Measurements from ENCODE around the gene NCK1. TPM values are rescaled to one million over a fixed set of nuclear protein-coding genes. Genes with fewer than 3 reads are reported as not detected.

The NCK1 gene
- total RNA-seq, 4 donors from 2014 or later: 11.9 to 48.7 (median 33.5) TPM

DNA sequence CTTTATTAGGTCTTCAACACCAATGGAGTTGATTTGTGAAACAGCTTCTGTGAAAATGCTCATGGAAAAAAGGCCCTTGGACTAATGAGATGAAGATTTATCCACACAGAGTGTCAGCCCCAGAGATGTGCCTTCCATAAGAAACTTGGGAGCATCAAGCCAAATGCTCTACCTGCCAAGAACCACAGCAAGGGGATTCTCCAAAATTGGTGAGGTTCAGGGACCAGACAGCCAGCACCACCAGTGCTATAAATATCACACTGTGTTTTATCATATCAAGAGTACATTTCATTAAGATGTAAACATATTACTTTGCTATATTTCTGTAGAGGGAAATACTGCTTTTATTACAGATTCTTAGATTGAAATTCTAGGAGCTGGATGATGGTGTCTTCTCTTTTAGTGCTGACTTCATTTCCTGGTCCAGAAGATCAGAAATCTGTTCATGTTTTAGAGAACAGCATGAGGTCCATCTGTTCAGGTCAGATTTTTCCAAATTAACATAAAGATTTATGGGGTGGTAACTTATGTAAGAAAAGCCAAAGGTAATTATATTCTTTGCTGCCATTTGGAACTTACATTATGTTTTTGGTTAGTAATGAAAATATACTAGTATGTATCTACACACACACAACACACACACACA is 25.4 kb upstream of the NCK1 start:
- no peak for DNase-seq
- Histone ChIP-seq H3K9me3 (no peaks in the 10 kb centered on the region), H3K27ac (no peak overlapping the region), H3K4me3 (no peak overlapping the region), H3K4me1 (peaks cover 0 to 7% (median 0%) of the 10 kb centered on the region in 4 donors), H3K36me3 (no peaks in the 10 kb centered on the region), H3K27me3 (no peaks in the 10 kb centered on the region)
- TF ChIP-seq POLR2A (IDR thresholded peaks at IDR 0.05): no peak
- TF ChIP-seq, protein P1, sequence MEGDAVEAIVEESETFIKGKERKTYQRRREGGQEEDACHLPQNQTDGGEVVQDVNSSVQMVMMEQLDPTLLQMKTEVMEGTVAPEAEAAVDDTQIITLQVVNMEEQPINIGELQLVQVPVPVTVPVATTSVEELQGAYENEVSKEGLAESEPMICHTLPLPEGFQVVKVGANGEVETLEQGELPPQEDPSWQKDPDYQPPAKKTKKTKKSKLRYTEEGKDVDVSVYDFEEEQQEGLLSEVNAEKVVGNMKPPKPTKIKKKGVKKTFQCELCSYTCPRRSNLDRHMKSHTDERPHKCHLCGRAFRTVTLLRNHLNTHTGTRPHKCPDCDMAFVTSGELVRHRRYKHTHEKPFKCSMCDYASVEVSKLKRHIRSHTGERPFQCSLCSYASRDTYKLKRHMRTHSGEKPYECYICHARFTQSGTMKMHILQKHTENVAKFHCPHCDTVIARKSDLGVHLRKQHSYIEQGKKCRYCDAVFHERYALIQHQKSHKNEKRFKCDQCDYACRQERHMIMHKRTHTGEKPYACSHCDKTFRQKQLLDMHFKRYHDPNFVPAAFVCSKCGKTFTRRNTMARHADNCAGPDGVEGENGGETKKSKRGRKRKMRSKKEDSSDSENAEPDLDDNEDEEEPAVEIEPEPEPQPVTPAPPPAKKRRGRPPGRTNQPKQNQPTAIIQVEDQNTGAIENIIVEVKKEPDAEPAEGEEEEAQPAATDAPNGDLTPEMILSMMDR (IDR thresholded peaks at IDR 0.05): no peak

DNA sequence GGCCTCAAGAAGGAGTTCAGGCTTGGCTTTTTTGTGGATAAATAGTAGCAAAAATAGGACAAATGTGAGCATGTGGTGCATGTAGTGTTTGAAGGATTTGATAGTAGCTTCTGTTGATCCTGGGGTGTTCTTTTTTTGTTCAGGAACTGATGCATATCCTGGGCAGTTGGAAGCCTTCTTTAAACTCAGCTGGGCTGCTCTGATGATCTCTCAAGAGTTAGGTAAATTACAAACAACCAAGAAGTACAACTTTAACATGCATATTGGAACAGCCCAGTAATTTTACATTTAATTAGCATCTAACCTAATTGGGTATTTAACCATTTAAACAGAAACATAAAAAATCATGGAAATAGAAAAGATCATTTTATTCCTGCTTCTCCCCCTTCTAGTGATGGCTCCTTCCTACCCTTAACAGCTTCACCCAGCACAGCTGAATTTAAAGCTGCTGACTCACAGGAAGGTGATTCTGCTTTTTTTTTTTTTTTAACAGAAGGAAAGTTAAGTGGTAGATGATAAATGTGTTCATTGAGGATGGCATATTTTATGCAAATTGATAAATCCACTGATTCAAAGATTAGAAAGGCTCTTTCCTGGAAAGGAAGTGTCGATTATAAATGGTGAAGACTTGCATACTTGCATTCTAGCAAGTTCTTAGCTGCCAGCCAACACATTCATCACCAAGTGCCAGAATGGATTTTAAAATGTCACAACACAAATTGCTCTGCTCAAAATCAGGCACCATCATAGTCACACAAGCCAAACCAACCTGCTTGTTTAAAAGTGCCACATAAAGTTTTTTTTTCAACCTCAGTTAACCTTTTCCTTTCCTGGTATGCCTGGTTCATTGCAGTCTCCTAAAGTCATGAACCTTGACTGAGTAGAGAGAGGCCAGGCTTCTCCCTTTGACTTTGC is 23.1 kb upstream of the NCK1 start:
- Histone ChIP-seq H3K27me3 (no peaks in the 10 kb centered on the region), H3K9me3 (no peaks in the 10 kb centered on the region), H3K4me3 (no peak overlapping the region), H3K4me1 (peaks cover 0 to 7% (median 0%) of the 10 kb centered on the region in 4 donors), H3K36me3 (peaks cover 0 to 5% (median 0%) of the 10 kb centered on the region in 3 donors), H3K27ac (no peak overlapping the region)
- DNase-seq: no peak
- TF ChIP-seq, protein P1 (IDR thresholded peaks at IDR 0.05): no peak
- no peak for TF ChIP-seq POLR2A (IDR thresholded peaks at IDR 0.05)

DNA sequence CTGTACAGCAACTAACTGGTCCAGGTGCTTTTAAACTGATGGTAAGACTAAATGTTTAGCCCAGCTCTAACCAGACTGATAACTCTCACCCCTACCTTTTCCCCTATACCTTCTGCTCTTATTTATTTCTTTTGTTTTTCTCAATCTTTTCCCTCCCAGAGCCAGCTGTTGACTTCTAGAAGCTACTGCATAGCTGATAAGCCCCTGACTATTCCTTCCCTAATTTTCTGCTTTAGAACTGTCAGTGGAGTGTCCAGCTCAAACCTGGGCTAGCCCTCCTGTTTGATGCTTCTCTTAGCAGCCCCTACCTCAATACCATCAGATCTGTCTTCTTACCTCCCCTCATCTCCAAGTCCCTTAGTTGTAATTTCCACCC is 22.5 kb upstream of the NCK1 start:
- Histone ChIP-seq H3K27ac (no peak overlapping the region), H3K4me1 (peaks cover 0 to 7% (median 0%) of the 10 kb centered on the region in 4 donors), H3K4me3 (no peak overlapping the region), H3K9me3 (no peaks in the 10 kb centered on the region), H3K36me3 (peaks cover 0 to 5% (median 0%) of the 10 kb centered on the region in 3 donors), H3K27me3 (no peaks in the 10 kb centered on the region)
- TF ChIP-seq, protein P1 (IDR thresholded peaks at IDR 0.05): no peak
- TF ChIP-seq POLR2A (IDR thresholded peaks at IDR 0.05): no peak
- DNase-seq: no peak

DNA sequence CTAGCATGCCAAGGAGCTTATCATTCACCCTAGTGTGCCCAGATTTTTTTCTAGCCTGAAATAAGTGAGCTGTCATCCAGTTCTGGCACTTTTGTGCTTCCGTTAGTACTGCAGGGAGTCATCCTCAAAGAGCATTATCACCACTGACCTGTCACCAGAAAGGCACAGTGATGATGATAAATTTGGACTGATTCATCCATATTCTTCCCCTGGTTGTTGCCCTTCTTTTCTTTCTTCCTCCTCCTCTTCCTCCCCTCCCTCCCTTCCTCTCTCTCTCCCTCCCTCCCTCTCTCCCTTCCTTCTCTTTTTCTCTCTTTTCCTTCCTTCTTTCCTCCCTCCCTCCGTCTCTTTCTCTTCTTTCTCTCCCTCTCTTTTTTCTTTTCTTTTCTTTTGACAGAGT is 21.8 kb upstream of the NCK1 start:
- peaks cover 0 to 7% (median 0%) of the 10 kb centered on the region in 4 donors for H3K4me1 ChIP-seq
- no peak overlapping the region for H3K4me3 ChIP-seq
- DNase-seq: no peak
- no peaks in the 10 kb centered on the region for H3K27me3 ChIP-seq
- no peaks in the 10 kb centered on the region for H3K9me3 ChIP-seq
- H3K36me3 ChIP-seq: peaks cover 0 to 5% (median 0%) of the 10 kb centered on the region in 3 donors
- H3K27ac ChIP-seq: no peak overlapping the region
- TF ChIP-seq POLR2A (IDR thresholded peaks at IDR 0.05): no peak
- TF ChIP-seq, protein P1 (IDR thresholded peaks at IDR 0.05): no peak

GRCh38 chr3:136842294-136842693 is 19.7 kb upstream of the NCK1 start:
- Histone ChIP-seq H3K4me3 (no peak overlapping the region), H3K27ac (no peak overlapping the region), H3K27me3 (no peaks in the 10 kb centered on the region), H3K36me3 (peaks cover 0 to 5% (median 0%) of the 10 kb centered on the region in 3 donors), H3K4me1 (peaks cover 0 to 4% (median 0%) of the 10 kb centered on the region in 4 donors), H3K9me3 (no peaks in the 10 kb centered on the region)
- no peak for DNase-seq
- no peak for TF ChIP-seq POLR2A (IDR thresholded peaks at IDR 0.05)
- TF ChIP-seq, protein P1 (IDR thresholded peaks at IDR 0.05): no peak
